AG04450 (cell line): ENCODE measurements around the gene MCC. TPM values are rescaled to one million over a fixed set of nuclear protein-coding genes. Genes with fewer than 3 reads are reported as not detected.

Experiments
- CTCF ChIA-PET: fragments of 300-600, 350-600 bp; formaldehyde crosslinking; extraction: SDS; loops from one replicate; lab custom pipeline; 2022; ENCODE audit warnings: antibody characterized with exemption, inconsistent platforms; lab: Charles Lee
- POLR2A ChIA-PET: fragments of 350-600 bp; formaldehyde crosslinking; extraction: SDS; loops from one replicate; lab custom pipeline; 2021; ENCODE audit warnings: antibody characterized with exemption, inconsistent platforms; lab: Yijun Ruan, JAX
- DNase-seq: peaks from one replicate; pipeline ENCODE4 v3.0.0-alpha.2; 2011; ENCODE audit warnings: low read depth, low spot score
- H3K27ac ChIP-seq: one replicate; pipeline ENCODE4 v1.5.1; 2012; ENCODE audit warnings: low read depth, low read length, control low read depth
- H3K27me3 ChIP-seq: one replicate; pipeline ENCODE4 v1.6.0; 2012; ENCODE audit warnings: low read length; ENCODE audit not compliant: control insufficient read depth, insufficient read depth
- H3K4me3 ChIP-seq: 2 replicates; pipeline ENCODE4 v1.5.1; 2011; ENCODE audit warnings: mild to moderate bottlenecking, low read depth, low read length, control low read depth
- H3K9me3 ChIP-seq: 2 replicates; pipeline ENCODE4 v1.5.1; 2012; ENCODE audit warnings: low read length; ENCODE audit not compliant: control insufficient read depth, insufficient read depth
- CTCF ChIP-seq: IDR thresholded peaks from 2 replicates; pipeline ENCODE4 v1.5.1; 2011; ENCODE audit warnings: low read depth, low read length, control low read depth, inconsistent platforms
- polyA plus RNA-seq: library from polyadenylated mRNA; depleted of rRNA; stranded (reverse); fragments of >200 nt; gene quantifications from 2 replicates; pipeline ENCODE4 v1.2.3, GENCODE V29; 2011

MCC gene
- polyA plus RNA-seq, 1 experiment, result 17.5 TPM

- ChIA-PET POLR2A (no interaction called here), CTCF (interaction anchor here (1.4 to 3.7 kb wide), 2 partner anchors 151 to 232 kb away, joined by 3 to 12 read pairs; no protein-coding TSS in a partner anchor)
- Histone ChIP-seq H3K9me3 (no peaks in the 10 kb centered on the region), H3K27me3 (peaks cover 3% of the 10 kb centered on the region), H3K27ac (peak overlapping the region; percentile 40), H3K4me3 (no peak overlapping the region)
- no peak for TF ChIP-seq CTCF
- no peak for DNase-seq
Observed at GRCh38 chr5:113147537-113147936, 340.7 kb downstream of the MCC start.

GRCh38 chr5:113147101-113147508 lies 341.1 kb downstream of the MCC start:
- peak; percentile 85 for DNase-seq
- ChIA-PET POLR2A (interaction anchor here (1.2 kb wide), 1 partner anchor 88 kb away, joined by 3 read pairs; no protein-coding TSS in a partner anchor), CTCF (interaction anchor here (1.4 to 3.7 kb wide), 2 partner anchors 151 to 232 kb away, joined by 3 to 12 read pairs; no protein-coding TSS in a partner anchor)
- H3K27me3 ChIP-seq, result peaks cover 1% of the 10 kb centered on the region
- H3K9me3 ChIP-seq, result no peaks in the 10 kb centered on the region
- H3K27ac ChIP-seq, result peak overlapping the region; percentile 92
- H3K4me3 ChIP-seq, result no peak overlapping the region
- no peak for TF ChIP-seq CTCF

GRCh38 chr5:113145757-113146387 lies 342.4 kb downstream of the MCC start:
- H3K9me3 ChIP-seq, result no peaks in the 10 kb centered on the region
- no peak for TF ChIP-seq CTCF
- peak; percentile 67 for DNase-seq
- no peaks in the 10 kb centered on the region for H3K27me3 ChIP-seq
- CTCF ChIA-PET, result interaction anchor here (1.0 to 3.7 kb wide), 3 partner anchors 15 to 149 kb away, joined by 4 to 12 read pairs (median 7); no protein-coding TSS in a partner anchor
- H3K4me3 ChIP-seq, result no peak overlapping the region
- peak overlapping the region; percentile 92 for H3K27ac ChIP-seq
- POLR2A ChIA-PET, result interaction anchor here (0.7 to 1.2 kb wide), 3 partner anchors 21 to 87 kb away, joined by 3 to 4 read pairs (median 4); no protein-coding TSS in a partner anchor

GRCh38 chr5:113142186-113142585 lies 346.1 kb downstream of the MCC start:
- H3K27ac ChIP-seq, result no peak overlapping the region
- H3K9me3 ChIP-seq, result no peaks in the 10 kb centered on the region
- H3K27me3 ChIP-seq, result no peaks in the 10 kb centered on the region
- POLR2A ChIA-PET, result no interaction called here
- CTCF ChIA-PET, result no interaction called here
- H3K4me3 ChIP-seq, result no peak overlapping the region
- no peak for TF ChIP-seq CTCF
- DNase-seq, result no peak
